ENCODE measurements around the gene NYNRIN. TPM values are rescaled to one million over a fixed set of nuclear protein-coding genes. Genes with fewer than 3 reads are reported as not detected.
"Not testable (repeated sequence)": the region's sequence is repeated elsewhere in the genome, so short reads cannot be mapped to it uniquely, and the experiment has no call there.

The NYNRIN gene
- total RNA-seq, 8 experiments from 2014 or later = 2.1 to 78.7 (median 6.3) TPM

DNA sequence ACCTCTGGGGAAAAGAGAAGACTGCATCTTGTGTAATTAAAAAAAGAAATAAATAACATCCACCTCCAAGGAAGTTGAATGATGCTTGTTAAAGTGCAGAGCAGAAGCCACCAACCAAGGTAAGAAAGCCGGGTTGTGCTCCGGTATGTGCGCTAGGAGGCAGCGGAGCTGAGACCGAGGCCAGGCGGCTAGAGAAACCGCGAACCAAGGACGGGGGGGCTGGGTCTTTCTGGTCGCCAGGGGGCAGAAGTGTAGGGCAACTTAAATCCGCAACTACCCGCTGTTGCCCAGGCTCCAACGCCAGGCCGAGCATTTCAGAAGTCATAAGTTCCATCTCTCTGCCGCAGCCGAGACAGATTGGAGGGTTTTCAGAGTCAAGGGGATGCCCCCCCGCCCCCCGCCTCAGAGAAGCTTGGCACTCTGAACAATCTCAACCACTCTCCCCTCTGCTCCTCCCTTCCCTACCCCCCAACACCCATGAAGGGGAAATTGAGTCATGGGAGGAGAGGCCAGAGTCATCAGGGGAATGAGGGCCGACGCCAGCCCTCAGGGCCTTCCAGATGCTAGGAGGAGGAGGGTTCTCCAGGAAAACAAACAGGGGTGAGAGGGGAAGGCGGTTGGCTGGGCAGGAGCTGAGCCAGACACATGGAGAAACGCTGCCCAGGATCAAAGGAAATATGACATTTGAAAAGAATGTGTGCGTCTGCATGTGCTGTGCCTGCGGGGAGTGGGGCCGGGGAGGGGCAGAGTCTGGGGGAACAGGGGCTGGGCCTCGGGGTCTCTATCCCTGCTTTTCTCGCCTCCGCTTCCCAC lies 33.0 kb upstream of the NYNRIN start:
- WGBS, 10 experiments = 0 to 29% (median 8%) methylated on average over 2 to 10 of the region's 28 CpGs; no CpG with 5 or more reads in 4 of the 10 experiments
- in situ Hi-C loops (cut with MboI; ENCODE audit: low pct_unique_long_range_greater_than_20kb in 2 of 9, low sequenced_read_pairs in 9 of 9, unreplicated experiment in 9 of 9) = no loop called here
- Histone ChIP-seq H3K4me3 (peak overlapping the region; percentile 29 to 42 (median 33)), H3K4me1 (replicated peaks in 1 of 2) (peaks cover 9 to 11% of the 10 kb centered on the region in 2 donors), H3K27ac (peak overlapping the region; percentile 69 to 82)
- ATAC-seq (replicated peaks in 6 of 8) = peak in 4 of 8 experiments; percentile 5 to 34 (median 32)

- WGBS, 10 experiments = 0 to 20% (median 2%) methylated on average over 1 to 8 of the region's 16 CpGs; no CpG with 5 or more reads in 6 of the 10 experiments
- in situ Hi-C loops (cut with MboI; ENCODE audit: low pct_unique_long_range_greater_than_20kb in 2 of 9, low sequenced_read_pairs in 9 of 9, unreplicated experiment in 9 of 9) = no loop called here
- Histone ChIP-seq H3K4me3 (peak overlapping the region; percentile 29 to 42 (median 33)), H3K27ac (peak overlapping the region; percentile 69 to 82), H3K4me1 (replicated peaks in 1 of 2) (peaks cover 9 to 11% of the 10 kb centered on the region in 2 donors)
- no peak for ATAC-seq (replicated peaks in 6 of 8)
These were observed 32.4 kb upstream of the NYNRIN start for GRCh38 chr14:24366413-24366720.

DNA sequence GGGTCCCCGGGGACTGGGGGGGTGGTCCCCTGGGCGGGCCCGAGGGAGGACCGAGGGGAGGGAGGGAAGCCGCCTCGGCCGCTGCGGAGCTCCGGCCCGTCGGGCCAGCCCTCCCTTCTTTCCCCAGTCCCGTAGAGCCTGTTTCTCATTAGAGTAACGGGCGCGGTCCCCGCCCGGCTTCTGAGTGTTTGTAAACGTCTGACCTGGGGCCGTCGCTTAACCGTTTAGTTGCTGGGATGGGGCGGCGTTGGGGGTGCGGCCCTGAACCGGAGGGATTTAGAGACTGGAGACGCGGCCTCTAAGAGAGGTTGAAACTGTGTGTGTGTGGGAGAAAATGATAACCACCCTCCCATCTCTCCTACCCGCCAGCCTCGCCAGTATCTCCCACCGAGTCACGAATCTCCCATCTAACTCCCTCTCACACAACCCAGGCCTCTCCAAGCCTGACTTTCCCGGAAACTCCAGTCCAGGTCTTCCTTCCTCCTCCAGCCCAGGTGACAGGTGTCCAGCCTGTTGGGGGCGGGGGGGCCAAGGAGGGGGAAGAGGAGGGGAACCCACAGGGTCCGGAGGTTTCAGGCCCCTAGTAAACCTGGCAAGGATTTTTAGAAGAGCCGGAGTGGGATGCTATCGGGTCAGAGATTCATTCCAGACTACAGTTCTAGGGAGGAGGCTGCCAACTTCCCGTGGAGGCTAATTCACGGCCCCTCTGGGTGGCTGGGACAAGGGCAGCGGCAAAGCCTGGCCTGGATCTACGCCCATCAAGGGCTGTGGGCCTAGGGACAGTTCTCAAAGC lies 31.9 kb upstream of the NYNRIN start:
- Histone ChIP-seq H3K27ac (peak overlapping the region; percentile 69 to 82), H3K4me3 (peak overlapping the region; percentile 29 to 42 (median 33)), H3K4me1 (replicated peaks in 1 of 2) (peaks cover 9 to 11% of the 10 kb centered on the region in 2 donors)
- 0% methylated on average over 1 to 2 of the region's 40 CpGs; no CpG with 5 or more reads in 8 of the 10 experiments for WGBS, 10 experiments
- ATAC-seq (replicated peaks in 6 of 8) = peak; percentile 49 to 74 (median 70)
- in situ Hi-C loops (cut with MboI; ENCODE audit: low pct_unique_long_range_greater_than_20kb in 2 of 9, low sequenced_read_pairs in 9 of 9, unreplicated experiment in 9 of 9) = no loop called here

GRCh38 chr14:24367514-24368211 lies 31.1 kb upstream of the NYNRIN start, which contains the start of gene NFATC4:
Gene NFATC4, plus strand, starts transcription at chr14:24368184. Its CDS starts 157 bp downstream, at chr14:24368341.
- peak within 1 kb of the TSS; percentile 69 to 82 for H3K27ac ChIP-seq
- WGBS, 10 experiments = 0 to 20% (median 1%) methylated on average over 1 to 11 of the region's 21 CpGs; no CpG with 5 or more reads in 6 of the 10 experiments
- peaks cover 9 to 11% of the 10 kb centered on the region in 2 donors for H3K4me1 ChIP-seq (replicated peaks in 1 of 2)
- ATAC-seq (replicated peaks in 6 of 8) = peak; percentile 9 to 40 (median 28)
- in situ Hi-C loops (cut with MboI; ENCODE audit: low pct_unique_long_range_greater_than_20kb in 2 of 9, low sequenced_read_pairs in 9 of 9, unreplicated experiment in 9 of 9) = no loop called here
- peak within 1 kb of the TSS; percentile 29 to 42 (median 33) for H3K4me3 ChIP-seq

GRCh38 chr14:24368212-24368561 lies 30.6 kb upstream of the NYNRIN start:
- peak overlapping the region; percentile 42 to 46 for H3K27ac ChIP-seq
- H3K4me1 ChIP-seq (replicated peaks in 1 of 2) = peaks cover 9 to 11% of the 10 kb centered on the region in 2 donors
- peak overlapping the region; percentile 26 to 42 (median 33) for H3K4me3 ChIP-seq
- WGBS, 10 experiments = no CpG with 5 or more reads among the region's 15 CpGs
- in situ Hi-C loops (cut with MboI; ENCODE audit: low pct_unique_long_range_greater_than_20kb in 2 of 9, low sequenced_read_pairs in 9 of 9, unreplicated experiment in 9 of 9) = no loop called here
- no peak for ATAC-seq (replicated peaks in 6 of 8)

DNA sequence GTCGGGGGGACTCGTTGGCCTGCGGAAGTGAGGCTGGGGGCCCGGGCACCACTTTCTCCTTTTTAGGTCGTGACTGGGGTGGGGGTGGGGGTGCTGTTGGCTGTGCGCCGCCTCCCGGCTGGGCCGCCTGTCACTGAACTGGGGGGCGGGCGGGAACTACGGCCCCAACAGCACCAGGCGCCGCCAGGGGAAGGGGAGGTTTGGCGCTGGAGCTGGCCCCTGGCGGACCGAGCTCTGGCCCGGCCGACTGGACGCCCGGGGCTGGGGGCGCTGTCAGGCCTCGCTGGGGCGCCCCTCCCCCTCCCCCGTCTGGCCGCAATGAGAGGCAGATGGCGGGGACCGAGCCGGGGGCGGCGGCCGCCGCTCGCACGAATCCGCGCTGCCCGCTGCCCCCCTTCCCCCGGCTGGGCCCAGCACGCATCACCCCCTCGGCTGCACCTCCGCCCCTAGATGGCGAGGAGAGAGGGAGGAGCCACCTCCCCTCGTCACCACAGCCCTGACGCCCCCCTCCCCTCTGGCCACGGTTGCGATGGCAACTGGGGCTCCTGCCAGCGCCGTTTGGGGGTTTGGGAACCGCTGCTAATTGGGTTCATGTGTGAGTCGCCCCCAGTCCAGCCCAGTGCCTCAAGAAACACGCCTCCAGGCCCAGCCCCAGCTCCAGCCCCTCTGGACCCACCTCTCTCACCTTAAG lies 30.1 kb upstream of the NYNRIN start:
- in situ Hi-C loops (cut with MboI; ENCODE audit: low pct_unique_long_range_greater_than_20kb in 2 of 9, low sequenced_read_pairs in 9 of 9, unreplicated experiment in 9 of 9) = no loop called here
- WGBS, 10 experiments = no CpG with 5 or more reads among the region's 52 CpGs
- H3K27ac ChIP-seq = peak overlapping the region; percentile 3 to 71
- H3K4me1 ChIP-seq (replicated peaks in 1 of 2) = peaks cover 9 to 11% of the 10 kb centered on the region in 2 donors
- H3K4me3 ChIP-seq = peak overlapping the region; percentile 26 to 42 (median 33)
- peak; percentile 3 to 45 (median 32) for ATAC-seq (replicated peaks in 6 of 8)

- Histone ChIP-seq H3K27ac (no peak overlapping the region), H3K4me1 (replicated peaks in 1 of 2) (peaks cover 9 to 11% of the 10 kb centered on the region in 2 donors), H3K4me3 (no peak overlapping the region)
- ATAC-seq (replicated peaks in 6 of 8) = no peak
- in situ Hi-C loops (cut with MboI; ENCODE audit: low pct_unique_long_range_greater_than_20kb in 2 of 9, low sequenced_read_pairs in 9 of 9, unreplicated experiment in 9 of 9) = no loop called here
- 8 to 17% methylated on average over 1 to 2 of the region's 20 CpGs; no CpG with 5 or more reads in 8 of the 10 experiments for WGBS, 10 experiments
These were observed 29.3 kb upstream of the NYNRIN start for GRCh38 chr14:24369463-24369862.

DNA sequence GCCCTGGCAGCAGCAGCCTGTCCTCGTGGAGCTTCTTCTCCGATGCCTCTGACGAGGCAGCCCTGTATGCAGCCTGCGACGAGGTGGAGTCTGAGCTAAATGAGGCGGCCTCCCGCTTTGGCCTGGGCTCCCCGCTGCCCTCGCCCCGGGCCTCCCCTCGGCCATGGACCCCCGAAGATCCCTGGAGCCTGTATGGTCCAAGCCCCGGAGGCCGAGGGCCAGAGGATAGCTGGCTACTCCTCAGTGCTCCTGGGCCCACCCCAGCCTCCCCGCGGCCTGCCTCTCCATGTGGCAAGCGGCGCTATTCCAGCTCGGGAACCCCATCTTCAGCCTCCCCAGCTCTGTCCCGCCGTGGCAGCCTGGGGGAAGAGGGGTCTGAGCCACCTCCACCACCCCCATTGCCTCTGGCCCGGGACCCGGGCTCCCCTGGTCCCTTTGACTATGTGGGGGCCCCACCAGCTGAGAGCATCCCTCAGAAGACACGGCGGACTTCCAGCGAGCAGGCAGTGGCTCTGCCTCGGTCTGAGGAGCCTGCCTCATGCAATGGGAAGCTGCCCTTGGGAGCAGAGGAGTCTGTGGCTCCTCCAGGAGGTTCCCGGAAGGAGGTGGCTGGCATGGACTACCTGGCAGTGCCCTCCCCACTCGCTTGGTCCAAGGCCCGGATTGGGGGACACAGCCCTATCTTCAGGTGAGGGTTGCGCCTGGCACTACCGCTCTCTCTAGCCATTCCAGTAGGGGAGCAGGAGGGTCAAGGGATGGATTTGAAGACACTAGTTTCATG lies 28.7 kb upstream of the NYNRIN start:
- 57 to 100% (median 72%) methylated on average over 1 to 13 of the region's 32 CpGs; no CpG with 5 or more reads in 6 of the 10 experiments for WGBS, 10 experiments
- H3K27ac ChIP-seq = no peak overlapping the region
- in situ Hi-C loops (cut with MboI; ENCODE audit: low pct_unique_long_range_greater_than_20kb in 2 of 9, low sequenced_read_pairs in 9 of 9, unreplicated experiment in 9 of 9) = no loop called here
- no peak overlapping the region for H3K4me3 ChIP-seq
- H3K4me1 ChIP-seq (replicated peaks in 1 of 2) = peaks cover 9 to 11% of the 10 kb centered on the region in 2 donors
- ATAC-seq (replicated peaks in 6 of 8) = no peak

DNA sequence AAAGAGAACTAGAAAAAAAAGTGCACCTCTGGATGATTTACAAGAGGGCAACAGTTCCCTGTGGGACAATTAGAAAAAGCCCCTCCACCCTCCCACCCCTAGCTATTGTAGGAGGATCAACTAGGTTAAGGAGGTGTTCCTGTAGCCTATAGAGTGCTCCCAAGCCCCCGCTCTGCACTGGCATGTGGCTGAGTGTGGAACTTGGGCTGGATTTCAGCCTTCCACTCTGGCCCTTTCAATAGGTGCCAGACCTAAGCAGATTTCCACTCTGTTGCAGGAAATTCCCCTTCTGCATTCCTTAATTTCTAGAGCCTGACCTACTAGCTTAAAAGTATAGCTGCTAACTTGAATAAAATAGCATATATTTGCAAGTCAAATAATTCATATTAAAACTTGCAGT lies 28.1 kb upstream of the NYNRIN start:
- ATAC-seq (replicated peaks in 6 of 8) = peak in 1 of 8 experiments; percentile 2

DNA sequence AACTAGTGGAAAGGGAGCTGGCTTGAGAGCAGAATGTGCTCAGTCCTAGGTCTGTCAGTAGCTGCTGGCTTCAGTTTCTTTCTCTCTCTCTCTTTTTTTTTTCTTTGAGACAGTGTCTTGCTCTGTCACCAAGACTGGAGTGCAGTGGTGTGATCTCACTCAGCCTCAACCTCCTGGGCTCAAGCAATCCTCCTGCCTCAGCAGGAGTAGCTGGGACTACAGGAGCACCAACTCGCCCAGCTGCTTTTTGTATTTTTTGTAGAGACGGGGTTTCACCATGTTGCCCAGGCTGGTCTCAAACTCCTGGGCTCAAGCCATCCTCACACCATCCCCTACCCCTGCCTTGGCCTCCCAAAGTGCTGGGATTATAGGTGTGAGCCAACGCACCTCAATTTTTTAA lies 27.2 kb upstream of the NYNRIN start:
- in situ Hi-C loops (cut with MboI; ENCODE audit: low pct_unique_long_range_greater_than_20kb in 2 of 9, low sequenced_read_pairs in 9 of 9, unreplicated experiment in 9 of 9); H3K27ac ChIP-seq; H3K4me1 ChIP-seq (replicated peaks in 1 of 2); H3K4me3 ChIP-seq; ATAC-seq (replicated peaks in 6 of 8): not testable (repeated sequence)
- WGBS, 10 experiments = 80 to 100% (median 93%) methylated on average over 1 to 2 of the region's 3 CpGs; no CpG with 5 or more reads in 5 of the 10 experiments

More for the DNA sequence above, 28.1 kb upstream of the NYNRIN start:
- in situ Hi-C loops (cut with MboI; ENCODE audit: low pct_unique_long_range_greater_than_20kb in 2 of 9, low sequenced_read_pairs in 9 of 9, unreplicated experiment in 9 of 9) = no loop called here
- 0 to 100% methylated on average over 1 of the region's 1 CpG; no CpG with 5 or more reads in 8 of the 10 experiments for WGBS, 10 experiments
- Histone ChIP-seq H3K27ac (no peak overlapping the region), H3K4me1 (replicated peaks in 1 of 2) (peaks cover 9 to 10% of the 10 kb centered on the region in 2 donors), H3K4me3 (no peak overlapping the region)

DNA sequence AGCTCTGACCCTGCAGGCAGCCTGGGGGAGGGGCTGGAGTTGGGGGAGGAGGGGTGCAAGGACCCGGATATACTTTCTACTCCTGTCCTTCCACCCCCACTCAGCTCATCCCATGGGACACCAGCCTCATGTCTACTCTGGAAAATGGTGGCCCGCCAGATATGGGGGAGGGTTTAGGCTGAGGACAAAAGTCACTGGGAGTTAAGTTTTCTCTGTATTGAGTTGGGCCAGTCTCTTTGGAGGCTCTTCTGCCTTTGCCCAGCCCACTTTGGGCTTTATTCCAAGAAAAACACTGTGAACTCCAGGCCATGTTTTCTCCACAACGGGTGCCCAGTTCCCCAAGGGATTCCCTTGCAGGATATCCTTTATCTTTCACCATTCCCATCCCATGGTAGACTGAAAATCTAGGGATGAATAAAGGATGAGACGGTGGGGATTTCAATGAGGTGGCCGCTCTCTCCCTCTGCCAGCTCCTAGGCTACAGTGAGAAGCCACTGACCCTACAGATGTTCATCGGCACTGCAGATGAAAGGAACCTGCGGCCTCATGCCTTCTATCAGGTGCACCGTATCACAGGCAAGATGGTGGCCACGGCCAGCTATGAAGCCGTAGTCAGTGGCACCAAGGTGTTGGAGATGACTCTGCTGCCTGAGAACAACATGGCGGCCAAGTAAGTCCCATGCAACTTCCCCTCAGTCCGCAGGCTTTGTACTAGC lies 25.9 kb upstream of the NYNRIN start:
- in situ Hi-C loops (cut with MboI; ENCODE audit: low pct_unique_long_range_greater_than_20kb in 2 of 9, low sequenced_read_pairs in 9 of 9, unreplicated experiment in 9 of 9) = no loop called here
- WGBS, 10 experiments = 52 to 100% (median 80%) methylated on average over 1 to 8 of the region's 12 CpGs; no CpG with 5 or more reads in 1 of the 10 experiments
- H3K4me3 ChIP-seq = no peak overlapping the region
- no peak for ATAC-seq (replicated peaks in 6 of 8)
- peaks cover 5 to 9% of the 10 kb centered on the region in 2 donors for H3K4me1 ChIP-seq (replicated peaks in 1 of 2)
- no peak overlapping the region for H3K27ac ChIP-seq

Measured in motor neuron (in vitro differentiated cells).